Measurements from ENCODE around the gene ATP6V0A1.

DNA sequence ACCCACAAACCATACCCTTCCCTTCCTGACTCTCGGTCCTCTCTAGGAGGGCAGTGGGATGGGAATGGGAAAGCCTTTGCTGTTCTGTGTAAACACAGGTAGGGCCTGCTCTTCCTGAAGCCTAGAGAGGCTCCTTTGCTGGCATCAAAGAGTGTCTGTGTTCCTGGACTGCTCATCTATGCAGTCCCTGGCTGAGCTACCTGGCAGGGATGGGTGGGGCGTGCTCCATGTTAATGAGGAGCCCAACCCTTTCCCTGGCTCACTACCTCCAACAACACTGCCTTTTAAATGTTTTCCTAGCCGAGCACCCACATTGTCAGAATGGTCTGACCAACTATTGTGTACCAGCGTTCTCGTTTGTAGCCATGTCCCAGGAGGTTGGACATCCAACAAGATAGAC lies 50.7 kb downstream of the ATP6V0A1 start:
- TF ChIP-seq CTCF (IDR thresholded peaks at IDR 0.05) (no peak), TCF7L2 (IDR thresholded peaks at IDR 0.05; ENCODE audit: low read depth, low read length) (no peak), POLR2AphosphoS5 (IDR thresholded peaks at IDR 0.05; ENCODE audit: low read depth, low read length) (no peak), SIN3A (IDR thresholded peaks at IDR 0.05; ENCODE audit: borderline replicate concordance, insufficient read depth, low read depth, low read length) (no peak)
- TF ChIP-seq, protein P1, sequence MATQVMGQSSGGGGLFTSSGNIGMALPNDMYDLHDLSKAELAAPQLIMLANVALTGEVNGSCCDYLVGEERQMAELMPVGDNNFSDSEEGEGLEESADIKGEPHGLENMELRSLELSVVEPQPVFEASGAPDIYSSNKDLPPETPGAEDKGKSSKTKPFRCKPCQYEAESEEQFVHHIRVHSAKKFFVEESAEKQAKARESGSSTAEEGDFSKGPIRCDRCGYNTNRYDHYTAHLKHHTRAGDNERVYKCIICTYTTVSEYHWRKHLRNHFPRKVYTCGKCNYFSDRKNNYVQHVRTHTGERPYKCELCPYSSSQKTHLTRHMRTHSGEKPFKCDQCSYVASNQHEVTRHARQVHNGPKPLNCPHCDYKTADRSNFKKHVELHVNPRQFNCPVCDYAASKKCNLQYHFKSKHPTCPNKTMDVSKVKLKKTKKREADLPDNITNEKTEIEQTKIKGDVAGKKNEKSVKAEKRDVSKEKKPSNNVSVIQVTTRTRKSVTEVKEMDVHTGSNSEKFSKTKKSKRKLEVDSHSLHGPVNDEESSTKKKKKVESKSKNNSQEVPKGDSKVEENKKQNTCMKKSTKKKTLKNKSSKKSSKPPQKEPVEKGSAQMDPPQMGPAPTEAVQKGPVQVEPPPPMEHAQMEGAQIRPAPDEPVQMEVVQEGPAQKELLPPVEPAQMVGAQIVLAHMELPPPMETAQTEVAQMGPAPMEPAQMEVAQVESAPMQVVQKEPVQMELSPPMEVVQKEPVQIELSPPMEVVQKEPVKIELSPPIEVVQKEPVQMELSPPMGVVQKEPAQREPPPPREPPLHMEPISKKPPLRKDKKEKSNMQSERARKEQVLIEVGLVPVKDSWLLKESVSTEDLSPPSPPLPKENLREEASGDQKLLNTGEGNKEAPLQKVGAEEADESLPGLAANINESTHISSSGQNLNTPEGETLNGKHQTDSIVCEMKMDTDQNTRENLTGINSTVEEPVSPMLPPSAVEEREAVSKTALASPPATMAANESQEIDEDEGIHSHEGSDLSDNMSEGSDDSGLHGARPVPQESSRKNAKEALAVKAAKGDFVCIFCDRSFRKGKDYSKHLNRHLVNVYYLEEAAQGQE (IDR thresholded peaks at IDR 0.05; ENCODE audit: insufficient read depth in 1 of 2, low read depth in 2 of 2, low read length in 1 of 2): no peak

All from Panc1 (cell line).